Stimulated activated CD8-positive, alpha-beta memory T cell treated with anti-CD3 and anti-CD28 coated beads, Interleukin-4, amount 100 ng/mL, for 48 hours (primary cell): ENCODE measurements around the gene HAPLN3.
A peak's percentile ranks its signal among the peaks of the same experiment; 100 is the strongest.
"Not testable (repeated sequence)": the region's sequence is repeated elsewhere in the genome, so short reads cannot be mapped to it uniquely, and the experiment has no call there.

Experiments
- DNase-seq: peaks from one replicate; pipeline ENCODE4 v3.0.0-alpha.2; 2020

The HAPLN3 gene

GRCh38 chr15:88894819-88895767 is at the start of gene HAPLN3:
Gene HAPLN3, minus strand, starts transcription at chr15:88895544. Its CDS starts 8,246 bp downstream, at chr15:88887298.
- peak; percentile 80 for DNase-seq

GRCh38 chr15:88940110-88940675 is 44.8 kb upstream of the HAPLN3 start:
- no peak for DNase-seq

GRCh38 chr15:88939486-88939806 is 44.1 kb upstream of the HAPLN3 start:
- DNase-seq = no peak

GRCh38 chr15:88938802-88939485 is 43.6 kb upstream of the HAPLN3 start:
- DNase-seq = no peak

- DNase-seq = not testable (repeated sequence)
Measured at GRCh38 chr15:88934449-88934848, 39.1 kb upstream of the HAPLN3 start.

GRCh38 chr15:88932875-88933330 is 37.6 kb upstream of the HAPLN3 start:
- DNase-seq = no peak

- DNase-seq = no peak
Measured at GRCh38 chr15:88932271-88932874, 37.0 kb upstream of the HAPLN3 start.

- DNase-seq = no peak
Measured at GRCh38 chr15:88930579-88930978, 35.2 kb upstream of the HAPLN3 start.

GRCh38 chr15:88929358-88930098 is 34.2 kb upstream of the HAPLN3 start:
- DNase-seq = not testable (repeated sequence)

GRCh38 chr15:88928192-88928591 is 32.8 kb upstream of the HAPLN3 start:
- DNase-seq = not testable (repeated sequence)

- DNase-seq = not testable (repeated sequence)
Measured at GRCh38 chr15:88925648-88926047, 30.3 kb upstream of the HAPLN3 start.

- DNase-seq = peak; percentile 48
Measured at GRCh38 chr15:88920892-88921435, 25.6 kb upstream of the HAPLN3 start.

GRCh38 chr15:88920186-88920891 is 25.0 kb upstream of the HAPLN3 start:
- DNase-seq = no peak

- peak; percentile 62 for DNase-seq
Measured at GRCh38 chr15:88918738-88919137, 23.4 kb upstream of the HAPLN3 start.

GRCh38 chr15:88917760-88918159 is 22.4 kb upstream of the HAPLN3 start:
- DNase-seq = no peak

GRCh38 chr15:88915354-88915753 is 20.0 kb upstream of the HAPLN3 start:
- DNase-seq = no peak

- DNase-seq = no peak
Measured at GRCh38 chr15:88913850-88914169, 18.5 kb upstream of the HAPLN3 start.

- peak; percentile 86 for DNase-seq
Measured at GRCh38 chr15:88913017-88913849, 17.9 kb upstream of the HAPLN3 start, which contains the start of gene MFGE8. Gene MFGE8, minus strand, starts transcription at chr15:88913379. Its CDS starts 60 bp downstream, at chr15:88913319.

- DNase-seq = no peak
Measured at GRCh38 chr15:88912500-88912921, 17.2 kb upstream of the HAPLN3 start.

GRCh38 chr15:88911766-88912118 is 16.4 kb upstream of the HAPLN3 start:
- no peak for DNase-seq
